Thoracic aorta (tissue), 2 donors: ENCODE results near the gene ZNF143. TPM values are rescaled to one million over a fixed set of nuclear protein-coding genes. Genes with fewer than 3 reads are reported as not detected.

Experiments
- ATAC-seq: fragments of 150-250 bp; one replicate; pipeline ENCODE4 v1.8.0; 2017; ENCODE audit warnings: low read depth; ENCODE audit not compliant: insufficient number of reproducible peaks, low FRiP score
- DNase-seq: peaks from one replicate; pipeline ENCODE4 v3.0.0-alpha.2; 2020; ENCODE audit warnings: low spot score
- H3K27ac ChIP-seq, 2 donors: fragments of 200-600 bp; sonication (generic); 1 replicate in 1 of 2; 2 replicates in 1 of 2; pipeline ENCODE4 v1.5.1; 2016; ENCODE audit warnings: mild to moderate bottlenecking in 2 of 2, moderate library complexity in 2 of 2
- H3K27me3 ChIP-seq: fragments of 200-600 bp; sonication (generic); replicated peaks from 2 replicates; pipeline ENCODE4 v1.6.0; 2016; ENCODE audit warnings: mild to moderate bottlenecking; ENCODE audit not compliant: insufficient read depth
- H3K36me3 ChIP-seq: fragments of 200-600 bp; sonication (generic); one replicate; pipeline ENCODE4 v1.5.1; 2016
- H3K4me1 ChIP-seq, 2 donors: fragments of 200-600 bp; sonication (generic); 1 replicate in 1 of 2; 2 replicates in 1 of 2; pipeline versions ENCODE4 v1.5.1 to v1.6.0; 2016; ENCODE audit warnings: low read depth in 2 of 2, mild to moderate bottlenecking in 1 of 2; ENCODE audit not compliant: control insufficient read depth in 1 of 2
- H3K4me3 ChIP-seq: fragments of 200-600 bp; sonication (generic); 2 replicates; pipeline ENCODE4 v1.5.1; 2016; ENCODE audit warnings: mild to moderate bottlenecking
- H3K9me3 ChIP-seq: fragments of 200-600 bp; sonication (generic); 2 replicates; pipeline ENCODE4 v1.5.1; 2016
- total RNA-seq, 2 donors: library from RNA; depleted of rRNA; stranded (reverse); fragments of >200 nt; gene quantifications; one replicate each; pipeline versions ENCODE4 v1.1.0 to v1.2.3, GENCODE V29; 2016
- TF ChIP-seq, protein P1 (sequence below): fragments of 200-600 bp; sonication (generic); IDR thresholded peaks from one replicate; pipeline ENCODE4 v1.5.1; 2019; ENCODE audit warnings: antibody characterized with exemption

Gene ZNF143
- total RNA-seq, 2 donors from 2014 or later = 45.1 to 80.6 TPM

DNA sequence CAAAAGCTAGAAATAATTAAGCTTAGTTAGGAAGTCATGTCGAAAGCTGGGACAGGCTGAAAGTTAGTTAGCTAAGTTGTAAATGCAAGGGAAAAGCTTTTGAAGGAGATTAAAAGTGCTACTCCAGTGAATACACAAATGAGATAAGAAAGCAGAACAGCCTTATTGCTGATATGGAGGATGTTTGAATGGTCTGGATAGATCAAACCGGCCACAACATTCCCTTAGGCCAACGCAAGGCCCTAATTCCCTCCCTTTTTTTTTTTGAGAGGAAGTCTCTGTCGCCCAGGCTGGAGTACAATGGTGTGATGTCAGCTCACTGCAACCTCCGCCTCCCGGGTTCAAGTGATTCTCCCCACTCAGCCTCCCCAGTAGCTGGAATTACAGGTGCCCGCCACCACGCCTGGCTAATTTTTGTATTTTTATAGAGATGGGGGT lies 89.4 kb downstream of the ZNF143 start:
- TF ChIP-seq, protein P1, sequence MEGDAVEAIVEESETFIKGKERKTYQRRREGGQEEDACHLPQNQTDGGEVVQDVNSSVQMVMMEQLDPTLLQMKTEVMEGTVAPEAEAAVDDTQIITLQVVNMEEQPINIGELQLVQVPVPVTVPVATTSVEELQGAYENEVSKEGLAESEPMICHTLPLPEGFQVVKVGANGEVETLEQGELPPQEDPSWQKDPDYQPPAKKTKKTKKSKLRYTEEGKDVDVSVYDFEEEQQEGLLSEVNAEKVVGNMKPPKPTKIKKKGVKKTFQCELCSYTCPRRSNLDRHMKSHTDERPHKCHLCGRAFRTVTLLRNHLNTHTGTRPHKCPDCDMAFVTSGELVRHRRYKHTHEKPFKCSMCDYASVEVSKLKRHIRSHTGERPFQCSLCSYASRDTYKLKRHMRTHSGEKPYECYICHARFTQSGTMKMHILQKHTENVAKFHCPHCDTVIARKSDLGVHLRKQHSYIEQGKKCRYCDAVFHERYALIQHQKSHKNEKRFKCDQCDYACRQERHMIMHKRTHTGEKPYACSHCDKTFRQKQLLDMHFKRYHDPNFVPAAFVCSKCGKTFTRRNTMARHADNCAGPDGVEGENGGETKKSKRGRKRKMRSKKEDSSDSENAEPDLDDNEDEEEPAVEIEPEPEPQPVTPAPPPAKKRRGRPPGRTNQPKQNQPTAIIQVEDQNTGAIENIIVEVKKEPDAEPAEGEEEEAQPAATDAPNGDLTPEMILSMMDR = no peak
- Histone ChIP-seq H3K36me3 (no peaks in the 10 kb centered on the region), H3K4me1 (no peaks in the 10 kb centered on the region), H3K4me3 (no peak overlapping the region), H3K27ac (no peak overlapping the region), H3K9me3 (no peaks in the 10 kb centered on the region), H3K27me3 (no peaks in the 10 kb centered on the region)
- DNase-seq (no peak), ATAC-seq (no peak)

DNA sequence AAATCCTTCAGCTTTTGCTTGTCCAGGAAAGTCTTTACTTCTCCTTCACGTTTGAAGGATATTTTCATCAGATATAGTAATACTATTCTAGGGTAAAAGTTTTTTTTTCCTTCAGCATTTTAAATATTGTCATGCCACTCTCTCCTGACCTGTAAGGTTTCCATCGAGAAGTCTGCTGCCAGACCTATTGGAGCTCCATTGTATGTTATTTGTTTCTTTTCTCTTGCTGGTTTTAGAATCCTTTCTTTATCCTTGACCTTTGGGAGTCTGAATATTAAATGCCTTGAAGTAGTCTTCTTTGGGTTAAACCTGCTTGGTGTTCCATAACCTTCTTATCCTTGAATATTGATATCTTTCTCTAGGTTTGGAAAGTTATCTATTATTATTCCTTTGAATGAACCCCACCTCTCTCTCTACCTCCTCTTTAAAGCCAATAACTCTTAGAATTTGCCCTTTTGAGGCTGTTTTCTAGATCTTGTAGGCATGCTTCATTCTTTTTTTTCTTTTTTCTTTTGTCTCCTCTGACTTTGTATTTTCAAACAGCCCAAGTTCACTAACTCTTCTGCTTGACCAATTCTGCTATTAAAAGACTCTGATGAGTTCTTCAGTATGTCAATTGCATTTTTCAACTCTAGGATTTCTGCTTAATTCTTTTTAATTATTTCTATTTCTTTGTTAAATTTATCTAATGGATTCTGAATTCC lies 100.6 kb downstream of the ZNF143 start:
- Histone ChIP-seq H3K27me3 (no peaks in the 10 kb centered on the region), H3K36me3 (no peaks in the 10 kb centered on the region), H3K27ac (no peak overlapping the region), H3K9me3 (no peaks in the 10 kb centered on the region), H3K4me1 (peaks cover 2 to 13% of the 10 kb centered on the region in 2 donors), H3K4me3 (no peak overlapping the region)
- TF ChIP-seq, protein P1 = no peak
- ATAC-seq = no peak
- no peak for DNase-seq

DNA sequence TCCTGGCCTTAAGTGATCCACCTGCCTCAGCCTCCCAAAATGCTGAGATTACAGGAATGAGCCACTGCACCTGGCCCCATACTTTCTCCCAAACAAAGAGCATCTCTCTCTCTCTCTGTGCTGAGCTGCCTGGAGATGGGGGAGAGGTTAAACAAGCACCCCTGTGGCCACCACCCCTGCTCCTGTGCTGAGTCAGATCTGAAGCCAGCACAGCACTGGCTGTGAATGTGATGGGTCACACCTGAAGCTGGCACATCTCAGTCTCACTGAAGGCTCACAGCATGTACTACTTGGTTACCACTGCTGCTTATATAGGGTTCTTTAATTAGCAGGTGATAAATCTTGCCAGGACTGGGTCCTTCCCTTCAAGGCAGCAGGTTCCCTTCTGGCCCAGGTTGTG lies 101.9 kb downstream of the ZNF143 start:
- Histone ChIP-seq H3K27ac (no peak overlapping the region), H3K4me1 (peaks cover 5 to 26% of the 10 kb centered on the region in 2 donors), H3K4me3 (no peak overlapping the region), H3K9me3 (no peaks in the 10 kb centered on the region), H3K36me3 (no peaks in the 10 kb centered on the region), H3K27me3 (no peaks in the 10 kb centered on the region)
- DNase-seq (no peak), ATAC-seq (no peak)
- TF ChIP-seq, protein P1 = no peak

DNA sequence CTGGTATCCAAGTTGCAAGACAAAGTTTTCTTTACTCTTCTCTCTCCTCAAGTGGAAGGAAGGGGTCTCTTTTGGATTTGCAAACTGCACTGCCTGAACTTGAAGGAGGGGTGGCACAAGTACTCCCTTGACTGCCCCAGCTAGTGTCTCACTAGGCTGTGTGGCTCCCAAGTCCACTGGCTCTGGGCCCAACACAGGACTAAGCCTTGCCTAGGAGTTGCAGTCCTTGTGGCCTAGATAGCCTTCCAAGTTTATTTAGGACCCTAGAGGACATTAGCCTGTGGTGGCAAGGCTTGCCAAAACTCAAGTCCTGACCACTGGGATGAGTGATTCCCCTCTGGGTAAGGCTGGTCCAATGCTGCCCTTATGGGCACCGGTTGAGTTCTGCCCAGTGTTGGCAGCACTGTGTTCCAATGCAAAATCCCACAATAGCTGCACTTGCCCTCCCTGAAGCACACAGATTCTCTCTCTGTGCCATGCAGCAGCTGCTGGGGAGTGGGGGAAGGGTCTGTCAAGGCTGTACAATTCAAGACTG lies 102.5 kb downstream of the ZNF143 start:
- Histone ChIP-seq H3K36me3 (no peaks in the 10 kb centered on the region), H3K4me1 (peaks cover 10 to 32% of the 10 kb centered on the region in 2 donors), H3K9me3 (no peaks in the 10 kb centered on the region), H3K4me3 (no peak overlapping the region), H3K27me3 (no peaks in the 10 kb centered on the region), H3K27ac (no peak overlapping the region)
- DNase-seq (no peak), ATAC-seq (no peak)
- TF ChIP-seq, protein P1 = no peak

DNA sequence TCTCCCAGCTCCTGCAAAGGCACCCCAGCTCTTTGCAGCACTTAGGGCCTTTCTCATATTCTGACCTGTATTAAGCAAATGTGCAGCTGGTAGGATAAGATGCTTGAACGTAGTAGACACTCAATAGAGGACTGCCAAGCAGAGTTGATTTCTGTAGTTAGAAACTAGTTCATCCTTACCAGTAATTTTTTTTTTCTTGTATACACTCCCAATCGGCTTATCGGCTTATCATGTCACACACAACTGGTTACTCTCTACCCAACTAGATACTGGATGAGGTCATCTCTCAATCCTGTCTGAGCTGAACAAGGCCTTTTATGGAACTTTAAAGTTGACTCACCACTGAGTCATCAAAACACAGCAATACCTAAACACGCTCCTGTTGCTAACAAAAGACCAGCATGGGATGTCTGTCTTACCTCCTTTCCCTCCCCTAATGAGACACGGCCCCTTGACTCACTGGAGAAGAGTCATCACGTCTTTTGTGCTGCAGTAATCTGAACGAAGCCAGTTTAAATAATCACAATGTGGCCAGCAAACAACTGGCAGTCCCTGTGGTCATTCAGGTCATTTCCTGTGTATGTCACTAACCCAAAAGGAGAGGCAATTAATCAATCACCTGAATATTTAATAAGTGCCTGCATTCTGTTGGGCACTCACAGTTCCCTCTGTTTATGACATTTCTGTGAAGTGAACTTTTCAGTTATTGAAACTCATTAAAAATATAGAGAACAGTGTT lies 105.2 kb downstream of the ZNF143 start:
- Histone ChIP-seq H3K4me1 (peaks cover 14 to 49% of the 10 kb centered on the region in 2 donors), H3K27me3 (no peaks in the 10 kb centered on the region), H3K27ac (peak overlapping the region; percentile 93 to 95), H3K9me3 (no peaks in the 10 kb centered on the region), H3K4me3 (no peak overlapping the region), H3K36me3 (no peaks in the 10 kb centered on the region)
- ATAC-seq (peak; percentile 90), DNase-seq (peak; percentile 70)
- TF ChIP-seq, protein P1 = no peak
